GM21825 (cell line): ENCODE results near the gene SRGAP3.

Experiments
- ATAC-seq: cut with Tn5 transposase; IDR thresholded peaks from one replicate; pipeline ENCODE4 v1.9.1; 2021; ENCODE audit warnings: mild to moderate bottlenecking, moderate library complexity; ENCODE audit not compliant: unreplicated experiment

Gene SRGAP3

DNA sequence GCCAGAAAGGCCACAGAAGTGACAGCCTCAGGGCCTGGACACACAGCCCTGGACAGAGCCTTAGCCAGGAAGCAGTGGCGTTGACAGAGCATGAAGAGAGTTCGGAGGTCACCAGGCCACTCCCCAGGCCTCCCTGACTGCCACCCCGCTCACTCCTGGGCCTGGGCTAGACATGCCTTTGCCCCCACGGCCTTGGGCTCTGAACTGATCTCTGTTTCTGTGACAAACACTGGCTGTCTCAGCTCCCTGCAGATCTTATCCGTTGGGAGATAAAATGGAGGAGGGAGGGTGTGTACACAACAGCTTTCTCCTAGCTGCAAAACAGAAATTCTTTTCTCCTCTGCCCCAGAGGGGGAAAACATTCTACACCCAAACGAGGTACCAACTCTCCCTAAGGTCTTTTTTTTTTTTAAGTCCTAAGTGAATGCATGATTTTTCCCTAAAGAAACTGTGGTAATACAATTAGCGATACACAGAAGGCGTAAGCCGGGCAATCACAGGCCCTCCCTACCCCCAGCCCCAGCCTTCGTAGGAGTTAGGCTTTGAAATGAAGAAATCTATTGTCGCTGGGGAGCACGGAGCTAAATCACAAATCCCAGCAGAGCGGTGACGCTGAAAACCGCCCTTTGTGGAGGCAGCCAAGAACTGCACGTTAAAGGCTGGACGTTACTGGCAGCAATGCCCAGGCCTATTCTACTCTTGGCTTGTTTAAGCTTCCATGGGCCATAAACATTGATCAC lies 45.0 kb downstream of the SRGAP3 start:
- no peak for ATAC-seq

DNA sequence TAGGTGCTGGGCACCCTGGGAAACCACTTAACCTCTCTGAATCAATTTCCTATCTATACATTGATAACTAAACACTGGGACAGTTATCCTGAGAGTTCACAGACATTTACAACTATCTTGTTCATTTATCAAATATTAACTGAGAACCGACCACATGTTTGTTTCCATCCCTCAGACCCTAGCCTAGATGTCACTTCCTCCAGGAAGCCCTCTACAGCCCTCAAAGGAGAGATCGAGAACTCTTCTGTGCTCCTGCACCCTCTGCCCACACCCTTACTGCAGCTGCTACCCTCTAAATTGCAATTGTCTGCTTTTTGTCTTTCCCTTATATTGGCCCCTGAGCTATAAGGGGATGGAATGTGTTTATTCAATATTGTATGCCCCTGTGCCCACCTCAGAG lies 46.1 kb downstream of the SRGAP3 start:
- ATAC-seq = no peak

DNA sequence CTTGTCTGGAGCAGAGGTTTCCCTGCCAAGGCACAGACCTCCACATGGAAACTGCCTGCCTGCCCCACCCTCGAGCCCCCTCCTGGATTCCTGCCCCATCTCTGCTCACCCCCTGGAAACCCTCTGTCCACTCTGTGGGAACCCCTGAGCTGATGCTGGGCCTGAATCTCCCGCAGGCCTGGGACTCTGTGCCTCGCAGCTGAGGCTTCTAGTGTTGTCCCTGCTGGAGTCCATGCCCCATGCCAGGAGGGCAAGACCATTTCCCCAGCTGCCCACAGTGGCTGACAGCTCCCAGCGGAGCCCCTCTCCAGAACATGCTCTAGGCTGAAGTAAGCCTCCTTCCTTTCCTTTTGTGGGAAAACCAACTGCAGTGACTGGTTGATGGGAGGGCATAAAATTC lies 46.9 kb downstream of the SRGAP3 start:
- no peak for ATAC-seq

DNA sequence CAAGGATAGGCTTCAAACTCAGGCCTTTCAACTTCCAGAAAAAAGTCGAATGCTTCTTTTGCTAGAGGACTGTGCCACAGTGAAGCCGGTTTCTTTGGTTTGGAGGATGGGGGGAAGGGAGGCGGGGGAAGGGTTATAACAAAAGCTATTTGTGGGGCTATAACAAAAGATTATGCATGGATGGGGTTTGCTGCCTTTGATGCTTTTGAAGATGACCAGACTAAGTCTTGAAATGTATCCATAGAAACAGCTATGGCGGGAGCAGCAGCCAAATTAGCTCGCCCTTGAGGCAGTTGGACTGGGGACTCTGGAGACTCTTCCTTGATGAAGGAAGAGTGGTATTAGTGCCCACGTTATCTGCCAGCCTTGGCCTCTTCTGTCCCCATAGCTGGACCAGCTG lies 47.5 kb downstream of the SRGAP3 start:
- no peak for ATAC-seq

DNA sequence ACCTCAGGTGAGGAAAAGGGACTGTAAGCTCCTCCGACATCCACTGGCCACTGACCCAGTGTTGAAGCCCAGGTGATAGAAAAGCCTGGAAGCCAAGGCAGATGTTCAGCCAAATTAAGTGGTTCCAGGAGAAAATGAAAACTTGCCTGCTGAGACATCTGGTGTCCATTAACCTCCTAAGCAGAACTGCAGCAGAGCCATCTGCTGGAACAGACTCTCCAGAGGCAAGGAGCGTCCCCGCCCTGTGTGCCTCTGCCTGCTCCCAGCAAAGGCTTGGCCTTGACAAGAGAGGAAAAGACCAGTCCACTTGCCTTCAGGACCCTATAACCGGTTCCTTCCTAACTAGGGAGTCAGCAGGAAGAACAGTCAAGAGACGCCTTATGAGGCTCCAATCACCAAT lies 48.2 kb downstream of the SRGAP3 start:
- ATAC-seq = no peak

DNA sequence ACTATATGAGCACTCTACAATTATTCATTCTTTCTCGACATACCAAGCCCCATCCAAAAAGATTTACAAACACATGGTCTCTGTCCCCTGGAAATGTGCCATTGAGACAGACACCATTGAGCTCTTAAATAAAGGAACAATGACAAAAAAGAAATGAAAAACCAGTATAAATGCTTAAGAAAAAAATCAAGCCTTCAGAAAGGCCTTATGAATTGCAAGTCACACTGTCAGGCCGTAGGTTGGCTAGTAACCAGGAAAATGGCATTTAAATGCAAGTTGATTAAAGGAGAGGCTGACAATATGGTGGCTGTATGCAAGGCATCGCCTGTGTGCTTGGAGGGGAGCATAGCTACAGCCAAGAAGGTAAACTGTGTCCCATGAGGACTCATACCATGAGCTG lies 49.7 kb downstream of the SRGAP3 start:
- no peak for ATAC-seq

DNA sequence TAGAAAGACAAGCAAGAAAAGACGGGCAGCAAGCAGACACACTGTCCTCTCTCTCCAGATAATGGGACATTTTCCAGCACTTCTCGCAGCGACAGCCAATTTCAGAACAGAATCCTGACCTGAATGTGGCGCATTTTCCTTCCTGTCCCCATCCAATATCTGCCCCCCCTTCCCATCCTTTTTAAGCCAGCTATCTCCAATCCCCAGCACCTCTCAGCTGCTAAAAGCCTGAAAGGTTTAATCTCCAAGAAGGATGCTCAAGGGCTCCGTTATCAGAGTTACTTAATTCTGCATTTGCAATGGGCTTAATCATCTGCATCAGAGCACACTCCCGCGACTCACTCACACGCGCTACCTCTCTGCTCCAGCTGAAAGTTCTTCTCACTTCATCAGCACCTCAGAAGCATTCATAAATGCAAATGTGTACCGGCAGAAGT lies 50.5 kb downstream of the SRGAP3 start:
- ATAC-seq = no peak

DNA sequence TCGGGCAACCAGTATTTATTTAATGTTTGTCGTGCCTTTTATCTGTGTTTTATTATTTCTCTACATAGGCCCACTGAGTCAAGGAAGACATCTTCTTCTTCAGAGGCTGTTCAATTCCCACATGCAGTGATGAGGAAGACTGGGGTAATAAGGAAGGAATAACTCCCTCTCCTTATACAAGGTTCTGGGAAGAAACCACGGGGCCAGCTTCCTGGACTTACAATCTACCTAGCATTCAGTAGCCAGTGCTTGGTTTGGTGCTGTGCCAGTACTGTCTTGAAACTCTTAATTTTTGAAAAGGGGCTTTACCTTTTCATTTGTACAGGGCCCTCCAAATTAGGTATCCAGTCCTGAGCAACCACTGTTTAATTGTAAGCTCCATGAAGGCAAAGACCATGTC lies 51.2 kb downstream of the SRGAP3 start:
- no peak for ATAC-seq

DNA sequence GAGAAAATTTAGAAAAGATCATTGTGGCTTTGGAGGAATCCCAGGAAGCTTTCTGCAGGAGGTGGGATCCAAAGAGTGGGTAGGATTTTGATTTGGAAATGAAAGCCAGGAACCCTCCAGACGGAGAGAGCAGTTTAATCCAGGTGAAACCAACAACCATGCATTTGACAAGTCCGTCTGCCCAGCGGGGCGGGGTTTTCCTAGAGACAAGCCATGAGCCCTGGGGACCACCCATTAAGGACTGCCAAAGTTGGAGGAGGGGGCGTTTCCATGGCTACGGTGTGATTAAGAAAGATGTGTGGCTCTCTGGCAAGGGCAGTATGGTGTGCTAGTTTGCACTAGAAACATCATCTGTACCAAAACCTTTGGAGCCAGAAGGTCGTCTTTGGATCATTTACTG lies 53.4 kb downstream of the SRGAP3 start:
- no peak for ATAC-seq

DNA sequence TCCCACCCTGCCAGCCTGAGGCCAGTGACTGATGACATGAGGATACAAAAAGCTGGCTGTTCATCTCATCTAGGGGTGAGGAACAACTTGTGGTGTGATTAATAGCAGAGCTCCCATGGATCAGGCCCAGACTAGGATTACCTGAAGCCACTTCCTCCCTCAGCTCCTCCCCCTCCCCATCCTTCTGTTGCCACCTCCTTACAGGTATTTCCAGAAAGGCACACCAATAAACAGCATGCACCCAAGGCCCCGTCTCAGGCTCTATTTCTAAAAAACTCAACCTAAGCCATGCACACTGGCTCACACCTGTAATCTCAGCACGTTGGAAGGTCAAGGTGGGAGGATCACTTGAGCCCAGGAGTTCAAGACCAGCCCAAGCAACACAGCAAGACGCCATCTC lies 54.1 kb downstream of the SRGAP3 start:
- no peak for ATAC-seq

DNA sequence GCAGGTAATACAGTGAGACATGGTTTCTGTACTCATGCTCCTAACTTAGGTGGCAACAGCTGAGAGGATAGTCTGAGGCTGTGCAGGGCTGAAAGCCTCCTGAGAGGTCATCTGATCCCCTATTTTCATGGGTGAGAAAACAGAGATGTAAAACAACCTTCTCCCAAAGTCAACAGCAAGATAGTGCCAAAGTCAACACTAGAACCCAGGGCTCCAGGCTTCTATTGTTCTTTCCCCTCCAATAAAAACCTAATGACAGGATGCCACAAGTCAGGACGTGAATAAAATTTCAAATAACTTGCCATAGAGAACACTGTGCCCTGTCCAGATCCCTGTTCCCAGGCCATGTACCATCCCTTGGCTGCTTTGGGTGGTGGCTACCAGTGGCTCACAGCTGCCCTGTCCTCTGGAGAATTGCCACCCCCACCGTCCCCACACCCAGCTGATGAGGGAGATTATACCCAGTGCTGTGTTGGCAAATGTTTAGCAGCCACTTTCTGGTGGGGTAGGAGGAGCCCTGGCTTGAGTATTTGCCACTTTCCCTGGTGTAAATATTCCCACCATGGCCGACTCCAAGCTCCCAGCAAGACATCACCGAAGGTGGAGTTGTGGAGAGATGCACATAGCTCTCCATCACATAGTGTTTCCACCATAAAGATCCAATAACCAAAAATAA lies 54.8 kb downstream of the SRGAP3 start:
- no peak for ATAC-seq

DNA sequence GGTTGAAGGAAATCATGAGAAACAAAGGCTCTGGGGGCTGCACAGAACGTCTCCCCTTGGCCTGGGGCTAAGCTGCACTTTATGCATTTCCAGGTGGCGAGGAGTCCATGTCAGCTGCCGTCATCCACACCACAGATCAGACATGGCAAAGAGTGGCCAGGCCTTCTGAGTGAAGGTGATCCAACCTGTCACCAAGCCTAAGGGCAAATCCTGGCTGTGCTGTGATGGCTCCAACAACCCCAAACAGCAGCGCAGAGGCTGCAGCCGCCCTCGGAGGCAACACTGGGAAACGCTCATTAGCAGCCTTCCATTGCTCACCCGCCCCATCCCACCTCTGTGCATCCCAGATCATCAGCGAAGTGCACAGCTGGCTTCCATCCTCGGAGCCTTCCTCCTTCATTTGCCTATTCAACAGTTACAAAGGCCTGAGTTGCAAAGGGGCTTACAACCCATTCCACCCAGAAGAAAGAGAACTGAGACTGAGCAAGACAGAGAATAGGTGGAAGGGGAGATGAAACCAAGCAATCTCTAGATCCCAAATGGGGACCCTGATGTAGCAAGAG lies 55.7 kb downstream of the SRGAP3 start:
- no peak for ATAC-seq

DNA sequence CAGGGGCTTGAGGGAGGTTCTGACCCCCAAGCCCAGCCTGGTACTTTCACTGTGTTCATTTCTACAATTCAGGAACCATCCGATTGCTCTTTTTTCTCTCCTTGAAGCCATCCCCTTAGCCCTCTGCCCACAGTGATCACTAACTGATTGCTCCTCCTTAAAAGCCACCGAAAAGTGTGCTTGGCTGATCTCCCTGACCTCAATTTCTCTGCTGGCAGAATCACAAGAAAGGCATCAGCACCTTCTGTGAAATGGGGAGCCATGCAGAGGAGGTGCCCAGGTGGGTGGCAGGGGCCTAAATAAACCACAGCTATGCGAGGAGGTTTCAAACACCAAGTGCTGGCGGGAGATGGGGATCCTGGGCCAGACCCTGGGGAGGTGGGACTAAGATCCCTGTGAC lies 56.2 kb downstream of the SRGAP3 start:
- no peak for ATAC-seq

DNA sequence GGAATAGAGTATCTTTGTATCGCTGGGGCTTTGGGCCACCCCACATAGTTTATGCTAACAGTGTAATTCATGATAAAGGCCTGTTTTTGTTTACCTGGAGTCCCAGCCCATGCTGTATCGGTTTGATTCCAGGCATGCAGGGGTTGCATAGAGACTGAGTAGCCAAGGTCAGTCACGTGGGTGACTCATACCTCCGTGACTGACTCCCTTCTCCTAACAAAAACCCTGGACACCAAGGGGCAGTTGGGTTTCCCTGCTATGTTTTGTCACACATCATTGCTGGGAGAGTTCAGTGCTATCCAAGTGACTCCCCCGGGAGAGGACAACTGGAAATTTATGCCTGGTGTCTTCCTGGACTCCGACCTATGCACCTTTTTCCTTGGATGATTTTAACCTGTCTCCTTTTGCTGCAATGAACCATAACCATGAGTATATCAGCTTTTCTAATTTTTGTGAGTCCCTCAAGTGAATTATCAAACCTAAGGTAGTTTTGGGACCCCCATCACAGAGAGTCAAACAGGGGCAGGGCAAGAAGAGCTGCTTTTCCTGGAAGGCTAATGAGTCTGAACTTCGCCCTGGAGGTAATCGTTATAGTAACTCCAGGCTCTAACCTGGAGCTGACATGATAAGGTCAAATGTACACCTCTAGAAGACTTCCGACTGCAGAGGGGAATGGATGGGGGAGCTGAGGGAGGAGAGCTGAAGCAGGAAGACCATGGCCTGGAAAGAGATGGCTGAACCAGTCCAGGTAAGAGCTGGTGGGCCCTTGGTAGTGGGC lies 57.0 kb downstream of the SRGAP3 start:
- ATAC-seq = no peak

DNA sequence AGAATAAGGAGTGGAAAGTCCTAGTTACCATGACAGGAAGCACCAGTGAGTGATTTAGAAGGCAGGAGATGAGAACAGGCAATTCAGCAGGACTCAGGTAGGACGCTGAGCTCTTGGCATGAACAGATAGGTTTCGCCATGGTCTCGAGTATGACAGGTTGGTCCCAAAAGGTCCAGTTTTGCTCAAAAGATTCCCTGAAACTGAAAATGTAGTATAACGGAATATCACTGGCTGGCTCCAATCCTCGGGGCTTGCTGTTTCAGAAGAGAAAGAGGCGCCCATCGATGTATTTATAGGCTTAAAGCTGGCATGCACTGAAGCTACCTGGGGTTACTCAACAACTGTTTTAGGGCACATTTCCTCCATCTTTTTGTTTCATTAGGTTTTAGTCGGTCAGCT lies 59.2 kb downstream of the SRGAP3 start:
- ATAC-seq = no peak

DNA sequence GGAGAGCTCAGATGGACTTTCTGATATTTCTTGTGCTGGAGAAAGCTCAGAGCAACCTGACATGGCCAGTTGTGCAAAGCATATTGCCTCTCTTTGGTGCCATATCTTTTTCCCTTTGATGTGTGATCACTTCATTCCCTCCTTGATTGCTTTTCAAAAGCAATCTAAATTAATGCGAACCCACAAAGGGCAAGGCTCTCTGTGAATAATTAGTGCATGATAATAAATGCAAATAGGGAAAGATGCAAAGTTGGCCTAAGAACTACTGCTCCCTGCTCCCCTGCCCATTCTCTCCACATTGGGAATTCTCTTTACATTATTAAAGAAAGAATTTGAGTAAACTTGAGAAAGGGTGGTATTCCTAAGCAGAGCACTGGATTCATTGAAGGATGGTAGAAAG lies 60.9 kb downstream of the SRGAP3 start:
- no peak for ATAC-seq

DNA sequence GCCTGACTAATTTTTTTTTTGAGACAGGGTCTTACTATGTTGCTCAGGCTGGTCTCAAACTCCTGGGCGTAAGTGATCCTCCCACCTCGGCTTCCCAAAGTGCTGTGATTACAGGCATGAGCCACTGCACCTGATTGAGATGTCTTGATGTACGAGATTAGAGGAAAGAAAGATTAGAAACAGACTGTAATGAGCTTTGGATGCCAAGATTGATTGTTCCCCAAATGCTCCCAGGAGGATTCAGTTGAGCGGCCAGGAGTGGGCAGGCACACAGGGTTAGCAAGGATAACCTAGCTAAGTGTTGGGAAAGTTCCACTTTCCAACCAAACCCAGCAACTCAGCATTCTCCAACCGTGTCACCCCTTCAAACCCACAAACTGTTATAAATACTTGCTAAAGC lies 63.7 kb downstream of the SRGAP3 start:
- ATAC-seq = no peak

DNA sequence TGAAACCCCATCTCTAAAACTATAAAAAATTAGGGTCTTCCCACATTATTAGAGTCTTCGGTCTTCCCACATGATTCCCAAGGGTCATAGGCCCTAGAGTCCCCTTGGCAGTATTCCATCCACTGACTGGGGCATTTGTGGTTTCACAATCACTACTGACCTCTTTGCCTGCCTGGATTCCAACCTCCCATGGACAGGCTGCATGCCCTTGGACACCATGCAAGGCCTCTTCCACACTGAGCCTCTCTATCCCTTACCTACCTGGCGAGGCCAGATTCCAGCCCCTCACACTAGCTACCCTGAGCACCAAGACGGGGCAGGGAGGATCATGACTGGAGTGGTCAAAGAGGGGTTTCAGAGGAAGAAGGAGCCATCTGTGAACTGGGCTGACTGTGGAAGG lies 64.4 kb downstream of the SRGAP3 start:
- no peak for ATAC-seq

DNA sequence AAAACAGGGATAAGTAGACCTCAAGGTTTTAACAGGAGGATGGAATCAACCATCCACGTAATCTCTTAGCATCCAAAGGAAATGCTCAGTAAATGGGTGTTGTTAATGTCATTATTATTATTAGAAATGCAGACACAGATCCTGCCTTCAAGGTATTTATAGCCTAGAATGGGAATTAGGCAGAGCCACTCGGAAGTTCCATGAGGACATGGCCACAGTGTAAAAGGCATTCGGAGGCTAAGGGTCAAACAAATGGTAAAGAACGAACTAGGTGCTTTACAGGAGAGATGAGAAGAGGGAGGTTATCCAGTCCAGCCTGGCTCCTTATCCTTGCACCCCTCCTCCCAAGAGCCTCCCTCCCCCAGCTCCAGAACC lies 65.0 kb downstream of the SRGAP3 start:
- ATAC-seq = no peak

DNA sequence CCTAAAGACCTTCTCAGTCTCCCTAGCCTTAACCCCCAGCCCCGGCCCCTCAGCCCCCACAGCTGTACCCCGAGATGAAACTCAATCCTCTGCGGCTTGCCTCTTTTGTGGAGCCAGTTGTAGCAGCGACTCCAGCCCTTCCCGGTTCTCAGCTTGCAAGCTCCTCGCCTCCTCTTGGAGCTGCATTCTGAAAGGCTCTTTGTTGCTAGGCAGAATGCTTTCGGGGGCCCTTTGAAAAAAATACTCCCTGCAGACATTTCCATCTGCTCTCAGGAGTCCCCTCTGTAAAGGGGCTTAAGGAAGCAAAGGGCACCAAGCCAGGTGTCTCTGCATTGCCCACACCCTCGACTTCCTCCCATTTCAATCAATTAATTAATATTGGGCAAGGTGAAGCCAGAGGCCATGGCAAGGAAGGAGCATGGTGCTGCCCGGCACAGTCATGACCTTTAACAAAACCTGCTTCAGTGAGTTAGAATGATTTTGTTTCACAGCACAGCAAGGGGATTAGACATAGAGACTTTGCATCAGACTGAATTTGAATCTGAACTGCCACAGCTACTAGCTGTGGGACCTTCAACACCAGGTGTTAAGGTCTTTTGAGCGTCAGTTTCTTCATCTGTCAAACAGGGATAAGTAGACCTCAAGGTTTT lies 65.5 kb downstream of the SRGAP3 start:
- no peak for ATAC-seq

DNA sequence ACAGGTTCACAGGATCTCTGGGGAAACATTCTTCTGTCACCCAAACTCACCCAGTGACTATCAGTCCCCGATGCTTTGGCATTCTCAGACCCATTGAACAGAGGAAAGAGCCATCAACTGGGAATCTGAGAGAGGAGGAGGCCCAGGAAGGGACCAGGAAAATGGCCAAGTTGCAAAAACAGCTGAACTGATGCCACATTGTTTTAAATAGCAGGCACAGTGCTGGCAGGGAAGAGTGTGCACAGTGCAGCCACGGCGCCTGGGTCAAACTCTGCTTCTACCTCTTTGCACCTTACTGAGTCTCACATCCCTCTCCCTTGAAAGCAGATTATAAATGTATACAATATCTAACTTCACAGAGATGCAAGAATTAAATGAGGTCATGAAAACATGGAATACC lies 66.4 kb downstream of the SRGAP3 start:
- ATAC-seq = no peak
